Activated CD8-positive, alpha-beta memory T cell treated with anti-CD3 and anti-CD28 coated beads, Interleukin-2, amount 50 U/mL, for 48 hours (primary cell): ENCODE measurements around the gene RNASET2.

ENCODE experiments used
- DNase-seq: peaks from one replicate; pipeline ENCODE4 v3.0.0-alpha.2; 2020

RNASET2 gene

GRCh38 chr6:166956444-166957086 lies at the start of gene RNASET2:
TSS of gene RNASET2 (minus strand) at chr6:166956550. CDS start at chr6:166956182, 368 bp downstream.
- peak; percentile 100 for DNase-seq

DNA sequence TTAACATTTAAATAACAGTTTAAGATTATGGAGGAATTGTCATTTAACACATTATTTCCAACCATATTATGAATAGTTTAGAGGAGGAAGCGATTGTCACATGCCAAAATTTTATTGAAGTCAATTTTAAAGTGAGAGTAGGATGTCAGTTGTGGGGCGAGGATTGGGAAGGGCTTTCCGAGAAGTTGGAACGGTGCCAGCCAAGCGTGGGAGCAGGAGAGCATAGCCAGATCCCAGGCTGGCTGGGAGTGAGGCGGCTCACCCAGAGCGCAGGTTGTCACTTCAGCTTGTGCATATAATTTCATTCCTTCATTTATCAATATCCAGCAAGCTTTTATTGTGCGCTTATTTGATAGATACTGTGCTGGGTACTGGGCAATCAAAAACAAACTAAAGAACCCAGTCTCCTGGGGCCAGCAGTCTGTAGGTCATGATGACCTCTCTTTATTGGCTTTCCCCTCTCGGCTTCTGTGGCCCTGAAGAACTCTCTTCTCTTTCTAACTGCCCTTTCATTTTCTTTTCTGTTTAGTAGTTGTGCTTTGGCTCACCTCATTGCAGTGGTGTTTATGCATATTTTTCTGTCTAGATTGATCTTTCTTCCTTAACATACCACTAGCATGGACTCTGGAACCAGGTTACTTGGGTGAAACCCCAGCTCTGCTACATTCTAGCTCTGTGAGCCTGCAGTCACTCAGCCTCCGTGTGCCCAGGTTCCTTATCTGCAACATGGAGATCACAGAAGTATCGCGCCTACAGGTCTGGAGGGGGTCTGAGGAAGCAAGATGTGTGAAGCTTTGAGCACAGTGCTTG lies 49.2 kb upstream of the RNASET2 start:
- no peak for DNase-seq

- no peak for DNase-seq
These were observed 44.4 kb upstream of the RNASET2 start for GRCh38 chr6:167000759-167001158.

DNA sequence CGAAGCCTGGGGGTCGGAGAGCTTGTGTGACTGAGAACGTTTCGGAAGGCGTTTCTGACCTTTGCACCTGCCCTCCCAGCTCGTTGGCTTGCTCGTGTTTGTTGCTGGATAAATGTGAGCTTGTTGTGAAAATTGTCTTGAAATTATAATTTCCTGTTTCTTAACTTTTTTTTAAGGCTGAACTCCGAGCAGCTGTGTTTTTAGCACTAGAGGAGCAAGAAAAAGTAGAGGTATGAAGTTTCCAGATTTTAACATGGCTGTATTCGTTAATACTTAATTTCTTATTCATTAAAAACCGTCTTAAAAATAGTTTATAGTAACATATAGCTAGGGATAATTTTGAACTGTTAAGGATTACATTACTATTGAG lies 43.5 kb upstream of the RNASET2 start:
- DNase-seq = no peak

DNA sequence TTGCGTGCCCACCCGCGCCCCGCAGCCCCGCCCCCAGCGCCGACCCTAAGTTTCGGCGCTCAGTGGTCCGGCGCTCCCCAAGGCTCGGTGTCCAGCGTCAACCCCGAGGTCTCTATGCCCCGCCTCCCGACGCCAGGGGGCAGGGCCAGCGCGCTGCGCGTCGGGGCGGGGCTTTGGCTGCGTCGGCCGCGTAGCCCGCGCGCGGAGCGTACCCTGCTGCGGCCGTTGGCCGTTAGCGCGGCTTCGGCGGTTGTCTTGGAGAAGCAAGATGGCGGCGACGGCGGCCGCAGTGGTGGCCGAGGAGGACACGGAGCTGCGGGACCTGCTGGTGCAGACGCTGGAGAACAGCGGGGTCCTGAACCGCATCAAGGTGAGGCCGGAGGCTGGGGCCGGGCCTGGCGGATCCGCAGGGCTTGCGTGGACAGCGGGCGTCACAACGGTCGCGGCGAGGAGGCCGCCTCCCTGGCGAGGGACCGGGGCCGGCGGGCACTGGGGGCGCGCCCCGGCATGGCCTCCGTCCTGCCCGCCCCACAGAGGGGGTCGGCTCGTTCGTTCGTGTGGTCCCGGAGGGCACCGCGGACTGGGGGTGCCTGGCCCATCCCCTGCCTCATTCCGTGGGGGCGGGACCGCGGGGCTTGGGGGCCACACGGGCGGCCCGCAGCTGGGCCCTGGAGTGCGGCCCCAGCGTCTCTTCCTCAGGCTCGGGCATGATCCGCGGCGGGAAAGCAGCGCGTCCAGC lies 43.0 kb upstream of the RNASET2 start, which contains the start of gene CEP43:
TSS of gene CEP43 (plus strand) at position 253 of the 739 bp plus-strand sequence. CDS start at position 269, 16 bp downstream.
- DNase-seq = peak; percentile 95

GRCh38 chr6:166998256-166999144 lies 42.1 kb upstream of the RNASET2 start:
- peak; percentile 74 for DNase-seq

DNA sequence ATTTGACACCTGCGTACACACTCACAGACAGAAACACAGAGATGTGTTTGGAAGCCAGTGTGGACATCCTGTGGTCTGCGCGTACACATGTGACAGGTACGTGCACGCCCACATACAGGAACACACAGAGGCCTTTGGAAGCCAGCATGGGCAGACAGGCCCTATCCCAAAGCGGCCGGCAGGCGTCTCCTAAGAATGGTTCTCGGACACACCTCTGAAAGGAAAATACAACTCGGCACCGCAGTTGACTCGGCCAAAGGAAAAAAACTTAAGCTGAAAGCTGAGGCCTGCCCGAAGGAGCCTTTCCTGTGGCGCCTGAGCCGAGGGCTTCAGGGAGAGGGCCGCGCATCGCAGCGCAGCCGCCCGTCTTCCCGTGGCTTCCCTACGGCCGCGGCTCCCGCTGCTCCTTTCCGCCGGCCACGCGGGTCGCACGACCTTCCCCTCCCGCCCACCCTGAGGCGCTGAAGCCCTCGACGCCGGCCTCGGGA lies 41.5 kb upstream of the RNASET2 start:
- DNase-seq = peak; percentile 76

GRCh38 chr6:166997348-166997747 lies 41.0 kb upstream of the RNASET2 start:
- DNase-seq = no peak

- no peak for DNase-seq
These were observed 40.1 kb upstream of the RNASET2 start for GRCh38 chr6:166996406-166996805.

- no peak for DNase-seq
These were observed 33.2 kb upstream of the RNASET2 start for GRCh38 chr6:166989427-166990032.

- DNase-seq = no peak
These were observed 32.4 kb upstream of the RNASET2 start for GRCh38 chr6:166988674-166989201.

DNA sequence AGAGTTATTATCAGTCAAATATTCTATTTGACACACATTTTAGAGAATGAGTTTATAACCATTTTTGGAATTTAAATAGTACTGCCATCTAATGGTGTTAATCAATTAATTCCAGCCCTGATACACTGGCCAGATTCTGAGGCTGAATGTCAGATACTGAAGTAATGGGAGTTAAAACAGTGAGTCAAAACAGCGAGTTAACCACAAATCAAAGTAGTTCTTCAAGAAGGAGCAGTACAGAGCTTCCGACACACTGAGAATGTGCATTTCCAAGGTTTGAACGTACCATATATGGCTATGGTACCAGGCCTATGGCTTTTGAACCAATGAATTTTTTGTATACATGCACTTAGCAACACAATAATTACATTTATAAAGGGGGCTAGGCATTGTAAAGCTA lies 31.6 kb upstream of the RNASET2 start:
- DNase-seq = no peak

DNA sequence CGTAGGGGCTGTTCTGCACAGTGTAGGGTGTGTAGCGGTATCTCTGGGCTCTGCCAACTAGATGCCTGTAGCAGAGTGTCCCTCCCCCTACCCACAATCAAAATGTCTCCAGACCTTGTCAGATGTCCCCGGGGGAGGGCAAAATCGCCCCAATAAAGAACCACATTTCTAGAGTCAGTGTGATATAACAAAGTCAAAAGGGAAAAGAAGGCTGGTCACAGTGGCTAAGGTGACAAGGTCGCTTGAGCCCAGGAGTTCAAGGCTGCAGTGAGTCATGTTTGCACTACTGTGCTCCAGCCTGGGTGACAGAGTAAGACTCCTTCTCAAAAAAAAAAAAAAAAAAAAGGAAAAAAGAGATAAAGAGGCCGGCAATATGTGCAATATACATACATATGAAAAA lies 31.1 kb upstream of the RNASET2 start:
- no peak for DNase-seq

GRCh38 chr6:166980738-166981137 lies 24.4 kb upstream of the RNASET2 start:
- no peak for DNase-seq

- DNase-seq = no peak
These were observed 21.5 kb upstream of the RNASET2 start for GRCh38 chr6:166977621-166978525.

DNA sequence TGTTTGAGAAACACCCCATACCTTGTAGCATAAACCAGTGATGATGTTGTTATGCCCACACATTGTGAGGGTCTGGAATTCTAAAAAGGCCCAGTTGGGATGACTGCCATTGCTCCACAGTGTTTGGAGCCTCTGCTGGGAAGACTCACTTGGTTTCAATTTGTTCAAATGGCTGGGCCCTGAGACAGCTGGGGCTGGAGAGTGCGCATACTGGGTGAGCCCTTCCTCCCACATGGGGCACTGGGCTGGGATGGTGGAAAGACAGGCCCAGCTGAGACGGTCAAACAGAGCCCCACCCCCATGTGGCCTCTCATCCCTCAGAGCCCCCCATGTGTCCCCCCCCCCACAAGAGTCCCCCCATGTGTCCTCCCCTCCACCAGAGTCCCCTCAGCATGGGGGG lies 20.3 kb upstream of the RNASET2 start:
- no peak for DNase-seq

DNA sequence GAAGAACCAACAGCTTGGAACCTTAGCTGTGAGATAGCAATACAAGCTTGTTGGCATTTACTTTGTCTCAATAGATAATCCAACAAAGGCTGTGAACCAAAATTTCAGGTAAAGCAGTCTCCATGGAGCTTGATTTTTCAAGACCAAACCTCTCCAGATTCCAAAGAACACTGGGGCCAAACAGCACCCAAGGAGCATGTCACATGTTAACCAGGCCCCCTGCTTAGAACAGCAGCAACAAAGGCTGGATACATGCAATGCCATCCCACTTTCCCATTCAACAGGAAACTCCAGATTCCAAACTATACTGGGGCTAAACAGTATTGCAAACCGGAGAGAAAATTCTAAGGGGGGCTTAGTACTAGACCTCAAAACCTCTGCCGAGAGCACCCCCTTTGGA lies 15.8 kb upstream of the RNASET2 start:
- no peak for DNase-seq

DNA sequence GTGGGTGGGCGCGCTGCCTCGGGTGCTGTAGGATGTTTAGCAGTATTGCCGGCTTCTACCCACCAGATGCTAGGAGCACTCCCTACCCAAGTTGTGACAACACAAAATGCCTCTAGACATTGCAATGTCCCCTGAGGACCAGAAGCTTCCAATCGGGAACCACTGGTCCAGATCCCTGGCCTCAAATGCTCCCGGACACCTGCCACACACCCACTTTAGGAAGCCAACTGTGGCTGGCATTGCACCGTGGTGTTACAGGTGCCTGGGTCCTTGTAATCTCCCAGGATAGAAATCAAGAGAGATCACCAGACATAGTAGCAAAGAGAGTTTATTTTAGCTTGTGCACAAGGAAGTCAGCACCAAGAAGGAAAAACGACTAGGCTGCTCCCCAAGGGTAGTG lies 14.9 kb upstream of the RNASET2 start:
- DNase-seq = no peak

DNA sequence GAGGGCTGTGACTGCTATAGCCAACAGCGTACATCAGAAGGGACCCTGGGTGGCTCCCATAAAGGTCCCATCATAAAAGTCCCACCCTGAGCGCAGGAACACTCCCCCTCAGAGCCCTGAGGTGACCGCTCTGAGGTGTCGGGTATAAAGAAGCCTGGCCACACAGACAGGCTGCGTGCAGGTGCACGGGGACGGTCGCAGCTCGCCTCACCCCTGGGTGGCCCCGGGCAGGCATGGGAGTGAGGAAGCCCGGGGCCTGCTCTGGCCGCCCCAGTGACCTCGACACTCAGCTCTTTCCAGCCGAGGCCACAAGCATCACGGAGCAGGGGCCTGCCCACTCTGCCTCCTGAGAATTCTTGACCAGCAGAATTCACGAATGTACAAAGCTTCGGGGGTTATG lies 14.4 kb upstream of the RNASET2 start:
- no peak for DNase-seq

- DNase-seq = no peak
These were observed 13.7 kb upstream of the RNASET2 start for GRCh38 chr6:166970091-166970490.
